ENCODE results near the gene TAF1C. TPM values are rescaled to one million over a fixed set of nuclear protein-coding genes. Genes with fewer than 3 reads are reported as not detected.
"Not testable (repeated sequence)": the region's sequence is repeated elsewhere in the genome, so short reads cannot be mapped to it uniquely, and the experiment has no call there.

TAF1C gene
- total RNA-seq, 1 donor from 2014 or later, result 19.9 TPM

DNA sequence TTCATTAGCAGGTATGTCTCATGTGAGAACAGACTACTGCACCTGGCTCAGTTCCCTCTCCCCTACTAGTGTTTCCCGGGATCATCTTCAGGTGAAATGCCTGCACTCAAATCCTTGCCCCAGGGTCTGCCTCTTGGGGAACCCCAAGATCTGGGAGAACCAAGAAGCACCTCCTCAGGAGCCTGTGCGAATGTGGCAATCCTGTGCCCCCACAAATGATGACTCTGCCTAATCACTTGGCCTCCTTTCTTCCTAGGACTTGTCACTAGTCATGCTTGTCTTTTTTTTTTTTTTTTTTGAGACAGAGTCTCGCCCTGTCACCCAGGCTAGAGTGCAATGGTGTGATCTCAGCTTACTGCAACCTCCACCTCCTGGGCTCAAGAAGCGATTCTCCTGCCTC, 25.8 kb upstream of the TAF1C start:
- ATAC-seq, result no peak
- DNase-seq (ENCODE audit: low spot score), result no peak

- ATAC-seq, result no peak
- DNase-seq (ENCODE audit: low spot score), result no peak
These were observed 25.3 kb upstream of the TAF1C start for GRCh38 chr16:84212154-84212553.

DNA sequence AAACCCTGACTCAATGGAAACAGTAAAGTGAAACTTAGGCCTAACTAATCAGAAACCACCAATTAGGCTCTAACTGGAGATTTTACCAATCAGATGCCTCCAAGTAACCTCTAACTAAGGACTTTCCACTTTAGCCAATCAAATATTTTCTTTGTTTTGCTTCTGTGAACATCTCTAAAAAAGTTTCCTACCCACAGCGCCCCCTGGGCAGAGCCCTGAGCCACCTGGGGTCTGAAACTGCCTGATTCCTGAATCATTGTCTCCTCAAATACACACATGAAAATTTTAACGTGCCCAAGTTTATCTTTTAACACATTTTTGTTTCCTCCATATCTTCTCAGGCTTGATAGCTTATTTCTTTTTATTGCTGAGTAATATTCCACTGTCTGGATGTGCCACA, 23.1 kb upstream of the TAF1C start:
- no peak for DNase-seq (ENCODE audit: low spot score)
- no peak for ATAC-seq

DNA sequence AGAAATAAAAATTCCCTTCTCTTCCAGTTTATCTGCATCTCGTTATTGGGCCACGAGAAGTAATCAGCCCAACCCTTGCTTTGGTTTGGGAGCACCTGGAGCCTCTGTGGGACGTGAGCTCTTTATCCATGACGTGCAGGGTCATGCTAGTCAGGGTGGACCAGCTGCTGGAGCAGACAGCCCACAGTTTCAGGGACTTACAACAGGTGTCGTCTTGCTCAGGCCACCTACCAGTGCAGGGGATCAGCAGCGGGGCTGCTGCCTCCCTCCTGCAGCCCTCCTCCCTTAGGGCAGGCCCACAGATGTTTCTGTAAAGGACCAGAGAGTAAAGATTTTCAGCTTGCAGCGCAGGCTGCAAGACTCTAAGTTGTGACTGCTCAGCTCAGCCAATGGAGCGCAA, 21.0 kb upstream of the TAF1C start:
- ATAC-seq (no peak), DNase-seq (ENCODE audit: low spot score) (no peak)

- ATAC-seq, result no peak
- no peak for DNase-seq (ENCODE audit: low spot score)
These were observed 20.4 kb upstream of the TAF1C start for GRCh38 chr16:84207251-84207650.

DNA sequence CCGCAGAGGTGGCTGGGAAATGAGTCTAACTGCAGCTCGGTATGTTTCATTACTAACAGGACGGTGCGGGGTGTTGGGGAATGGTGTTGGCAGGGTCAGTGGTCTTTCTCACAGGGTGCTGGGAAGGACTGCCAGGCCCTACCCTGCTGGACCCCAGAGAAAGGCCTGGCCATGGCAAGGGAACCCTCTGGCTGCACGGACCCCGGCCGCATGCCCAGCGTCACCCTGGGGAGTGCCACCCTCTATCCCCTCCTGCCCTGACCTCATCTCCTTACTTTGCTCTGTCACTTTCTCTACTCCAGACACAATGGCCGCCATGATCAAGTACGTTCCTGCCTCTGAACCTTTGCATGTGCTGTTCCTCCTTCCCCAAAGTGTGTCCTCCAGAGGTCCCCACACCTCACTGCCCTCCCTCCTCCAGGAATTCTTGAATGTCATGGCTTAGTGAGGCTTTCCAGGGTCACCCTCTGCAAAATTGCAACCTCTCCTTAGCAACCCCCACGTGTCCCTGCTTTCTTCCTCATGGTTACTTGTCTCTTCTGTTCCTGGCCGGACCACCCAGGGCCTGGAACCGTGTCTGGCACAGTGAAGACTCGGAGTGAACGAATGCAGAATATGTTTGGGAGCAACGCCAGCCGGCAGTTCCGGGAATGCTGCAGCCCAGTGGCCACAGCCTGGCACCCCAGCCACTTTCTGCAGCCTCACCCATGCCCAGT, 19.3 kb upstream of the TAF1C start:
- no peak for ATAC-seq
- DNase-seq (ENCODE audit: low spot score), result no peak

DNA sequence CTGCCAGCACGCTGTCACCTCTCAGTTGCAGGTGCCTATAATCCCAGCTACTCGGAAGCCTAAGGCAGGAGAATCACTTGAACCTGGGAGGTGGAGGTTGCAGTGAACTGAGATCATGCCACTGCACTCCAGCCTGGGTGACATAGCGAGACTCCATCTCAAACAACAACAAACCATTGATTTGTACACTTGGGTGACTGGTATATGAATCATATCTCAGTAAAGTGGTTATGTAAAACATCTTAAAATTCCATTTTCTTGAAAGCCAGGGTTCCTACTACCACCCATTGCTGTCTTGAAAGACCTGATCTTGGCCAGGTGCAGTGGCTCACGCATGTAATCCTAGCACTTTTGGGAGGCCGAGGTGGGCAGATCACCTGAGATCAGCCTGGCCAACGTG, 18.3 kb upstream of the TAF1C start:
- DNase-seq (ENCODE audit: low spot score); ATAC-seq: not testable (repeated sequence)

- not testable (repeated sequence) for DNase-seq (ENCODE audit: low spot score); ATAC-seq
These were observed 17.7 kb upstream of the TAF1C start for GRCh38 chr16:84204551-84204950.

- DNase-seq (ENCODE audit: low spot score) (no peak), ATAC-seq (peak; percentile 62)
These were observed 13.0 kb upstream of the TAF1C start for GRCh38 chr16:84199861-84200260.

DNA sequence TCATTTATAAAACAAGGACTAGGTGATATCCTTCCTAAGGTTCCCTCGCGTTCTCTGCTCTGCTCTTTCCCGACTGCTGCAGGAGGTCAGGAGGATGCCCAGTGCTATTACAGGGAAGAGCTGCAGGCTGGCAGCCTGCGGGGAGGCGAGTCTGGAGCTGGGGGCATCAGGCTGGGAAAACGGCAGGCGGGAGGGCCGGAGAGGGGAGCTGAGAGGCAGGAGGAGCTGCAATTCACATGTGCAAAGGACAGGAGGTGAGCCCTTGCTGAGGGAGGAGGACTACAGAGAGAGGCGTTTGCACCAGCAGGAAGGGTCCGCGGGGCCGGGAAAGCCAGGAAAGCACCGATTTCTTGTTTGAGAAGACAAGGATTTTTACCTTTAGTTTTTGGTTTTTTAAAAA, 12.2 kb upstream of the TAF1C start:
- no peak for ATAC-seq
- no peak for DNase-seq (ENCODE audit: low spot score)

DNA sequence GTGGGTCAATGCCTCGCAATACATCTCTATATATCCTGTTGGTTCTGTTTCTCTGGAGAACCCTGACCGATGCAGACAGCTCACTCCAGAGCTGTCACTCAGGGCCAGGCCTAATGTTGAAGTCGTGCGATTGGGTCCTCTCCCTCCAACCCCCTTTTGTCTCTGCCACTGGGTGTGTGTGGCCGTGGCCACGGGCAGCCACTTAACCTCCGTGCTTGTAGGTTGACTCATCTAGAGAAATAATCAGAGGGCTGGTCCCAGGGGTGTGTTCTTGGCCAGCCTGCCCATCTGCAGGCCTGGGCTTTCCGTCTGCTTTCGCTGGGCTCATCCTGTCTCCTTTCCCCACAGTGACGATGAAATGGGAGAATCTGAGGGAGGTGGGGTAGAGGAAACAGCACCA, 11.5 kb upstream of the TAF1C start:
- ATAC-seq (no peak), DNase-seq (ENCODE audit: low spot score) (no peak)

- DNase-seq (ENCODE audit: low spot score) (no peak), ATAC-seq (no peak)
These were observed 10.7 kb upstream of the TAF1C start for GRCh38 chr16:84197466-84198128.

DNA sequence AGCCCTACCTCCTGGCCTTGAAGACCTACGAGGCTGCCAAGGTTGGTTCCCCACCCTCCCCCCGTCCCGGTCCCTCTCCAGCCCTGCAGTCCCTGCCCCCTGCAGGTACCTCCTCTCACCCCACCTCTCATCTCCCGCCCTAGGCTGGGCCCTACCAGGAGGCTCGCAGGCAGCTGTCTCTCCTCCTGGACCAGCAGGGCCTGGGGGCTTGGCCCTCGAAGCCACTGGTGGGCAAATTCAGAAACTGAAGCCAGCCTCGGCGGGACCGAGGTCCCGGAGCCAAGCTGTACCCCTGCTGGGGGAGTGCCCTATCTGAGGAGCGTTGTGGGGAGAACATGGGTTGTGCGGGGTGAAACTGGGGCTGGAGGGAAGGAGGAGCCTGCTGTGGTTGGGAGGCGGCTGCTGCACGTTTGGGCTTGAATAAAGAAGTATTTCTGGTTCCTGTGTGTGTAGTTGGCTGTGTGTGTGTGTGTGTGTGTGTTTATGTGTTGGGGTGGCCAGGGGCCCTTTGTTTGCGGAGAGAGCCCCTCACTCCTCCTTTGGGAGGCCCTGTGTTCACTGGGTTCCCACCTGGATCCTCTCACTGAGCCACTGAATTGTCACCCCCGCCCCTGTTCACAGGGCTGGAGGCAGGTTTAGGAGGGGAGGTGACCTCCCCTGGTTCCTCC, 10.0 kb upstream of the TAF1C start:
- no peak for ATAC-seq
- DNase-seq (ENCODE audit: low spot score), result no peak

GRCh38 chr16:84196101-84196500, 9.2 kb upstream of the TAF1C start:
- no peak for DNase-seq (ENCODE audit: low spot score)
- ATAC-seq, result no peak

- DNase-seq (ENCODE audit: low spot score) (no peak), ATAC-seq (no peak)
These were observed 8.6 kb upstream of the TAF1C start for GRCh38 chr16:84195201-84196093.

- no peak for DNase-seq (ENCODE audit: low spot score)
- ATAC-seq, result no peak
These were observed 7.8 kb upstream of the TAF1C start for GRCh38 chr16:84194470-84195200.

GRCh38 chr16:84194018-84194417, 7.2 kb upstream of the TAF1C start:
- DNase-seq (ENCODE audit: low spot score), result no peak
- no peak for ATAC-seq

DNA sequence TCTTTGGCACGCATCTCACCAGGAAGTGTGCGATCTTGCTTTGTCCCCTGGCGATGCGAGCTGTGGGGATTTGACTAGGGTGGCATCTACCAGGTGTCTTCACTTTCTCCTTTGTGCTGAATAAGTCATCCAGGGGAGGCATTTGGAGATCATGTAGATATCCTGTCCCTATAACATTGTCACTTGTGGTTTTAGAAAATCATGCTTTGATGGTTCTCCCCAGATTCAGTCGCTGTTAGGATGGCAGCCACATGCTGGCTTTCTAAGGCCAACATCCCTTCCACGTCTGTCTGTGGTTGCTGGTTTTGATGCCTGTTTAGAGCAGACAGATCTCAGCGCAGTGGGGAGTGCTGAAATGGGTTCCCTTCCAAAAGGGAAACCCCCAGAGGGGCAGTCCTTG, 6.6 kb upstream of the TAF1C start:
- ATAC-seq (no peak), DNase-seq (ENCODE audit: low spot score) (no peak)

GRCh38 chr16:84191466-84191865, 4.6 kb upstream of the TAF1C start:
- DNase-seq (ENCODE audit: low spot score), result no peak
- no peak for ATAC-seq

GRCh38 chr16:84190731-84191388, 4.0 kb upstream of the TAF1C start, which contains the start of gene ADAD2:
Gene ADAD2 (plus strand): TSS chr16:84191157. CDS start chr16:84191231, 74 bp downstream.
- ATAC-seq (no peak), DNase-seq (ENCODE audit: low spot score) (no peak)
